ENCODE measurements around the gene TSR3. TPM values are rescaled to one million over a fixed set of nuclear protein-coding genes. Genes with fewer than 3 reads are reported as not detected.

TSR3 gene
- total and polyA plus RNA-seq, 11 donors: 46.3 to 108 (median 60.0) TPM

DNA sequence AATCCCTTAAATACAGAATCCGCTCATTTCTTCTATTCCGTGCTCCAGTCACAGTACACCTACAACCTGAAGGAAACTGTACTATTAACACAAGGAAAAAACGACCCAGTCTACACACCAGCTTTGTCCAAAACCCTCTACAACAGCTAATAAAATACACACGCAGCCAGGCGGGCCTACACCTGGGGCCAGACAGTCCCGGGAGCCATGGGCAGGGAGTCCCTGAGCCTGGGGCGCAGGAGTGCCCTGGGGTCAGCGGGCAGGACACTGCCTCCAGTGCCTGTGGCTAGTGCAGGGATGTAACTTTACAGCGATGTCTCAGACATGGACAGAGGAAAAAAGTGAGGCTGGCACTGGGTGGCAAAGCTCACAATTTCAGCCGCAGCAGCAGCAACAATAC, 28.5 kb upstream of the TSR3 start:
- Histone ChIP-seq H3K4me1 (peaks cover 3 to 27% (median 14%) of the 10 kb centered on the region in 12 donors), H3K4me3 (no peak overlapping the region), H3K9me3 (no peaks in the 10 kb centered on the region), H3K27ac (no peak overlapping the region), H3K27me3 (no peaks in the 10 kb centered on the region), H3K36me3 (peaks cover 0 to 56% (median 30%) of the 10 kb centered on the region in 9 donors)
- WGBS, 4 donors: 87 to 93% (median 89%) methylated on average over 10 of the region's 10 CpGs
- intact Hi-C loops (cut with DNase I): no loop called here
- ATAC-seq (no peak), DNase-seq (no peak)
- TF ChIP-seq, protein P1, sequence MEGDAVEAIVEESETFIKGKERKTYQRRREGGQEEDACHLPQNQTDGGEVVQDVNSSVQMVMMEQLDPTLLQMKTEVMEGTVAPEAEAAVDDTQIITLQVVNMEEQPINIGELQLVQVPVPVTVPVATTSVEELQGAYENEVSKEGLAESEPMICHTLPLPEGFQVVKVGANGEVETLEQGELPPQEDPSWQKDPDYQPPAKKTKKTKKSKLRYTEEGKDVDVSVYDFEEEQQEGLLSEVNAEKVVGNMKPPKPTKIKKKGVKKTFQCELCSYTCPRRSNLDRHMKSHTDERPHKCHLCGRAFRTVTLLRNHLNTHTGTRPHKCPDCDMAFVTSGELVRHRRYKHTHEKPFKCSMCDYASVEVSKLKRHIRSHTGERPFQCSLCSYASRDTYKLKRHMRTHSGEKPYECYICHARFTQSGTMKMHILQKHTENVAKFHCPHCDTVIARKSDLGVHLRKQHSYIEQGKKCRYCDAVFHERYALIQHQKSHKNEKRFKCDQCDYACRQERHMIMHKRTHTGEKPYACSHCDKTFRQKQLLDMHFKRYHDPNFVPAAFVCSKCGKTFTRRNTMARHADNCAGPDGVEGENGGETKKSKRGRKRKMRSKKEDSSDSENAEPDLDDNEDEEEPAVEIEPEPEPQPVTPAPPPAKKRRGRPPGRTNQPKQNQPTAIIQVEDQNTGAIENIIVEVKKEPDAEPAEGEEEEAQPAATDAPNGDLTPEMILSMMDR (IDR thresholded peaks at IDR 0.05): no peak
- TF ChIP-seq POLR2A (IDR thresholded peaks at IDR 0.05): no peak

DNA sequence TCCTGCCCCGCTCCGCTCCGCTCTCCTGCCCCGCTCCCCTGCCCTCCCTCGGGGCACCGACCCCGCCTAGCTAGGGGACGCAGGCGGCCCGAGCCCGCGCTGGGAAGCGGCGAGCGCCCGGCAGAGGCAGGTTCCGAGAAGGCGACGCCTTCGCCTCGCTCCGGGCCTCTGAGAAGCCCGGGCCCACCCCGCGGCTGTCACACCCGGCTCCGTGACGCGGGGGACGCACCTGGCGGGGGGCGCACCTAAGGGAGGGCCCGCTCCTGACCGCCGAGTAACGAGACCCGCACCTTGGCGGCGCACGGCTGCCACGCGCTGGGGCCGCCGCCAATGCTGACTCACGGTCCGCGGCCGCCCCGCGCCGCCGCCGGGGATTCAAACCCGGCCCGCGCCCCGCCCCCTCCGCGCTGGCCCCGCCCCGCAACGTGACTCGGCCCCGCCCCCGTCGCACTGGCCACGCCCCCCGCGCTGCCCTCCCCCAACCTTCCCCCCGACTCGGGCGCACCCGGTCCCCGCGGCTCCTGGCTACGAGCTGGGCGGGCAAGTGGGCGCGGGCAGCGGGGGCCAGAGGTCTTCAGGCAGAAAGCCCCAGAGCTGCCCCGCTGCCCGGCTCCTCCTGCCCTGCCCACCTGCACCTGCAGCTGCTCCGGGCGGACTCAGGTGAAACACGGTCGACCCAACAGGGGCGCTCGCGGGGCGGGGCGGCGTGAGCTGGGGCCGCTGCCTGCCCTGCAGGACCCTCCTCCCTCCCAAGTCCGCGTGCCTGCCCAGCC, 27.8 kb upstream of the TSR3 start:
- Histone ChIP-seq H3K4me1 (peaks cover 3 to 27% (median 14%) of the 10 kb centered on the region in 12 donors), H3K36me3 (peaks cover 0 to 56% (median 23%) of the 10 kb centered on the region in 9 donors), H3K27me3 (no peaks in the 10 kb centered on the region), H3K4me3 (peak overlapping the region; percentile 26 to 74 (median 58)), H3K27ac (peak overlapping the region; percentile 47 to 90 (median 84)), H3K9me3 (no peaks in the 10 kb centered on the region)
- DNase-seq: peak; percentile 38 to 82 (median 53)
- intact Hi-C loops (cut with DNase I): no loop called here
- ATAC-seq: peak in 3 of 4 donors; percentile 23 to 88 (median 74)
- WGBS, 4 donors: 7 to 29% (median 9%) methylated on average over 13 to 95 of the region's 95 CpGs
- TF ChIP-seq, protein P1 (IDR thresholded peaks at IDR 0.05): no peak
- peak in 1 of 2 donors; percentile 36 for TF ChIP-seq POLR2A (IDR thresholded peaks at IDR 0.05)

DNA sequence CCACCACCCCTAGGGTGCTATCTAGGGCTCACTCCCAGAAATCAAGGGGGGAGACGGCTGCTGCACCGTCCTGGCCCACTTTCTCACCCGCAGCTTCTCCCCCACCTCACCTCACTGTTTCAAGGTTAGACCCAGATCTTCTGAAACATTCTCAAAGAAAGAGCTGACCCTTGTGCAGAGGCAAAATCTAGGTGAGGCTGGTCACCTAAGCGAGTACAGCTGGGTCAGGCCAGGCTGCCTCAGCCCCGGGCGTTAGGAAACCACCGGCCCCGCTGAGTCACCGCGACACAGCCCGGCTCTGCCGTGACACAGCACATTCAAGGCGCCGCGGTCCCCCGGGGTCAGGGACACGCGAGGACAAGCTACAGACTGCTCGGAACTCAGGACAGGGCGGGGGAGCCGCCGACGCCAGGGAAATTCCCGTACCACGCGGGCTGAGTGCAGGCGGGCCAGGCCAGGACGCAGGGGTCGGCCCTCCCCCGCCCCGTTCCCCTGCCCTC, 27.2 kb upstream of the TSR3 start:
- peak overlapping the region; percentile 26 to 74 (median 58) for H3K4me3 ChIP-seq
- 7 to 8% (median 7%) methylated on average over 27 to 31 of the region's 31 CpGs for WGBS, 4 donors
- H3K9me3 ChIP-seq: no peaks in the 10 kb centered on the region
- DNase-seq (peak; percentile 83 to 93 (median 90)), ATAC-seq (peak; percentile 72 to 93 (median 90))
- peaks cover 3 to 27% (median 14%) of the 10 kb centered on the region in 12 donors for H3K4me1 ChIP-seq
- no peaks in the 10 kb centered on the region for H3K27me3 ChIP-seq
- peaks cover 0 to 54% (median 22%) of the 10 kb centered on the region in 9 donors for H3K36me3 ChIP-seq
- intact Hi-C loops (cut with DNase I): no loop called here
- peak overlapping the region; percentile 47 to 90 (median 84) for H3K27ac ChIP-seq
- TF ChIP-seq, protein P1 (IDR thresholded peaks at IDR 0.05): no peak
- TF ChIP-seq POLR2A (IDR thresholded peaks at IDR 0.05): no peak

DNA sequence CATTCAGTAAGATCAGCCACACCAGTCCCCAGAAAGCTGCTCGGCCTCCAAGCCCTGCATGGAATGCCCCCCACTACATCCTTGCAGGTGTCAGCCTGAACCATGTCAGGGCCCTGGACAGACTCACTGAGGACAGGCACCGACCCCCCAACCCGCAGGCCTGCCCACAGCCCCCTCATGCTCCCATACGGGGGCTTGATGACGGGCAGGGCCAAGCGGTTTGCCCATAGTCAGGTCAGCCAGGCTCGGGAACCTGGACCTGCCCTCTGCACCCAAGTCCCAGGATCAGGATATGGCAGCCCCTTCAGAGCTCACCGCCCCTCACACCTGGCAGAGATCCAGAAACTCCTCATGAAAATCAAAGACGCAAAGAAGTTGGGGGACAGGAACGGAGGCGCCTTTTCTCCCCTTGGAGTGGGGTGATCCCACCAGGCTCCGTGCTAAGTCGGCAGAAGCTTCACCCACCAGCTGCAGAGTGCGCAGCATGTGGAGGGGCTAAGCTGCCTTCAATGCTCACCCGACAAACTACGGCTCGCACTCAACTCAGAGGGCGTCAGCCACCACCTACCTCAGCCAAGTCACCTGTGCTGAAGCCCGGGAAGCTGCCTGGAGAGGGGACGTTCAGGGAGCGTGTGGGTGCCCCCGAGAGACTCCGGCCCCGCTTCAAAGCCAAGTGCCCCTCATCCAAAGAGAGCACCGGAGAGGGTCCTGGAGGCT, 26.6 kb upstream of the TSR3 start:
- Histone ChIP-seq H3K4me3 (peak overlapping the region in 9 of 12 donors; percentile 51 to 74 (median 61)), H3K9me3 (no peaks in the 10 kb centered on the region), H3K36me3 (peaks cover 0 to 48% (median 18%) of the 10 kb centered on the region in 9 donors), H3K27me3 (no peaks in the 10 kb centered on the region), H3K27ac (peak overlapping the region in 9 of 12 donors; percentile 75 to 90 (median 87)), H3K4me1 (peaks cover 3 to 27% (median 14%) of the 10 kb centered on the region in 12 donors)
- no peak for TF ChIP-seq POLR2A (IDR thresholded peaks at IDR 0.05)
- TF ChIP-seq, protein P1 (IDR thresholded peaks at IDR 0.05): no peak
- no peak for DNase-seq
- ATAC-seq: peak in 2 of 4 donors; percentile 1 to 7
- 90 to 95% (median 95%) methylated on average over 19 to 25 of the region's 25 CpGs for WGBS, 4 donors
- intact Hi-C loops (cut with DNase I): no loop called here

All from heart left ventricle (tissue), 16 donors.